ENCODE results near the gene SLC9A5.

Gene SLC9A5

GRCh38 chr16:67248401-67249177, at the start of gene SLC9A5:
Gene SLC9A5 (plus strand): TSS chr16:67248979. CDS start chr16:67249015, 36 bp downstream.
- H3K4me3 ChIP-seq (ENCODE audit: low read depth, low read length): peak within 1 kb of the TSS; percentile 67
- H3K4me1 ChIP-seq: peaks cover 8% of the 10 kb centered on the region
- H3K9me3 ChIP-seq (ENCODE audit: control insufficient read depth, low read length): no peaks in the 10 kb centered on the region
- no peak within 1 kb of the TSS for H3K9ac ChIP-seq
- peak within 1 kb of the TSS; percentile 77 for H2AFZ ChIP-seq
- peak within 1 kb of the TSS; percentile 89 for H3K4me2 ChIP-seq (ENCODE audit: low read length)
- no peaks in the 10 kb centered on the region for H3K27me3 ChIP-seq (ENCODE audit: control insufficient read depth, insufficient read depth, low read length)
- H3K36me3 ChIP-seq (ENCODE audit: control insufficient read depth, insufficient read depth, low read length): no peaks in the 10 kb centered on the region
- no peak for TF ChIP-seq CTCF (IDR thresholded peaks at IDR 0.05)
- H3K27ac ChIP-seq: no peak within 1 kb of the TSS
- no peaks in the 10 kb centered on the region for H3K79me2 ChIP-seq

GRCh38 chr16:67199011-67199807, 49.6 kb upstream of the SLC9A5 start, which contains the start of gene ELMO3:
Gene ELMO3 (plus strand): TSS chr16:67199131. CDS start chr16:67199327, 196 bp downstream.
- no peaks in the 10 kb centered on the region for H3K36me3 ChIP-seq (ENCODE audit: control insufficient read depth, insufficient read depth, low read length)
- no peak within 1 kb of the TSS for H3K9ac ChIP-seq
- TF ChIP-seq CTCF (IDR thresholded peaks at IDR 0.05): peak; percentile 59
- H3K79me2 ChIP-seq: no peaks in the 10 kb centered on the region
- peak within 1 kb of the TSS; percentile 79 for H3K4me2 ChIP-seq (ENCODE audit: low read length)
- H3K9me3 ChIP-seq (ENCODE audit: control insufficient read depth, low read length): no peaks in the 10 kb centered on the region
- H3K4me1 ChIP-seq: peaks cover 25% of the 10 kb centered on the region
- H3K4me3 ChIP-seq (ENCODE audit: low read depth, low read length): peak within 1 kb of the TSS; percentile 56
- peak within 1 kb of the TSS; percentile 76 for H3K27ac ChIP-seq
- peak within 1 kb of the TSS; percentile 72 for H2AFZ ChIP-seq
- no peaks in the 10 kb centered on the region for H3K27me3 ChIP-seq (ENCODE audit: control insufficient read depth, insufficient read depth, low read length)

- Histone ChIP-seq H3K36me3 (ENCODE audit: control insufficient read depth, insufficient read depth, low read length) (no peaks in the 10 kb centered on the region), H3K9me3 (ENCODE audit: control insufficient read depth, low read length) (no peaks in the 10 kb centered on the region), H3K4me3 (ENCODE audit: low read depth, low read length) (peak overlapping the region; percentile 56), H3K4me1 (peaks cover 31% of the 10 kb centered on the region), H3K4me2 (ENCODE audit: low read length) (peak overlapping the region; percentile 79), H3K27ac (peak overlapping the region; percentile 76), H2AFZ (peak overlapping the region; percentile 72), H3K27me3 (ENCODE audit: control insufficient read depth, insufficient read depth, low read length) (no peaks in the 10 kb centered on the region), H3K79me2 (no peaks in the 10 kb centered on the region), H3K9ac (no peak overlapping the region)
- TF ChIP-seq CTCF (IDR thresholded peaks at IDR 0.05): no peak
Observed at GRCh38 chr16:67199808-67200198, 49.0 kb upstream of the SLC9A5 start.

GRCh38 chr16:67200491-67200890, 48.3 kb upstream of the SLC9A5 start:
- Histone ChIP-seq H3K79me2 (no peaks in the 10 kb centered on the region), H3K4me2 (ENCODE audit: low read length) (peak overlapping the region; percentile 79), H3K9ac (no peak overlapping the region), H2AFZ (no peak overlapping the region), H3K4me3 (ENCODE audit: low read depth, low read length) (no peak overlapping the region), H3K4me1 (peaks cover 31% of the 10 kb centered on the region), H3K36me3 (ENCODE audit: control insufficient read depth, insufficient read depth, low read length) (no peaks in the 10 kb centered on the region), H3K9me3 (ENCODE audit: control insufficient read depth, low read length) (no peaks in the 10 kb centered on the region), H3K27ac (no peak overlapping the region), H3K27me3 (ENCODE audit: control insufficient read depth, insufficient read depth, low read length) (no peaks in the 10 kb centered on the region)
- TF ChIP-seq CTCF (IDR thresholded peaks at IDR 0.05): no peak
